Measurements from ENCODE around the gene SLC22A25.

Gene SLC22A25

GRCh38 chr11:63229815-63230214 lies 13.6 kb downstream of the SLC22A25 start:
- no peak for DNase-seq (ENCODE audit: low spot score)

GRCh38 chr11:63227521-63228107 lies 15.8 kb downstream of the SLC22A25 start:
- peak; percentile 20 for DNase-seq (ENCODE audit: low spot score)

- DNase-seq (ENCODE audit: low spot score), result no peak
Measured at GRCh38 chr11:63226488-63227114, 16.8 kb downstream of the SLC22A25 start.

DNA sequence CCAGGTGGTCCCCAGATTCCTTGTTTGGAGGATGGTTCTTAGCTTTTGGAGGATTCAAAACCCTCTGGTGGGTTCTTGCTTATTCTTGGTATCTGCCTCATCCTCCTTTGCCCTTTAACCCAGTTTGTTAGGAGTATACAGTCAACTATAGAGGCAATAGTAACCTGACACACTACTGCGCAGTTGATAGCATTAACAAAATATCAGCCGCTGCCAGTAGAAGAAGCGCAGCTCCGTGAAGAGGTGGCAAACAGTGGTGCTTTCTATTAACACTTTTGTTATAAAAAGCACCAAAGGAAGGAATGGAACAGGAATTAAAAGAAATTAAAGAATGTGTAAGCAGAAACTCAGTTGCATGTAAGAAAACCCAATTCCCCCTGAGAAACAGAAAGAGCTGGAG lies 29.3 kb downstream of the SLC22A25 start:
- DNase-seq (ENCODE audit: low spot score), result no peak

- peak; percentile 33 for DNase-seq (ENCODE audit: low spot score)
Measured at GRCh38 chr11:63212742-63213141, 30.7 kb downstream of the SLC22A25 start.

- no peak for DNase-seq (ENCODE audit: low spot score)
Measured at GRCh38 chr11:63210111-63210510, 33.3 kb downstream of the SLC22A25 start.

All from RKO (cell line).